ENCODE results near the gene WFIKKN2.
A peak's percentile ranks its signal among the peaks of the same experiment; 100 is the strongest.
"Not testable (repeated sequence)": the region's sequence is repeated elsewhere in the genome, so short reads cannot be mapped to it uniquely, and the experiment has no call there.

The WFIKKN2 gene

GRCh38 chr17:50835301-50836234, at the start of gene WFIKKN2:
WFIKKN2 (plus strand) TSS chr17:50835586; CDS start chr17:50835938, 352 bp downstream.
- DNase-seq: peak in 2 of 42 donors; percentile 15 to 26
- intact Hi-C loops (cut with DNase I): no loop called here

GRCh38 chr17:50785946-50786570, 49.3 kb upstream of the WFIKKN2 start:
- DNase-seq: peak in 23 of 42 donors; percentile 9 to 74 (median 35)
- intact Hi-C loops (cut with DNase I): loop anchor here (2.0 to 10.0 kb wide), 2 partner anchors 57 to 169 kb away; no protein-coding TSS in a partner anchor

- DNase-seq: no peak
Observed at GRCh38 chr17:50787106-50787505, 48.3 kb upstream of the WFIKKN2 start.

GRCh38 chr17:50790618-50791017, 44.8 kb upstream of the WFIKKN2 start:
- DNase-seq: no peak

More at GRCh38 chr17:50787106-50787505, 48.3 kb upstream of the WFIKKN2 start:
- intact Hi-C loops (cut with DNase I): loop anchor here (10.0 kb wide), 1 partner anchor 168 kb away; no protein-coding TSS in a partner anchor

GRCh38 chr17:50792132-50792531, 43.3 kb upstream of the WFIKKN2 start:
- no peak for DNase-seq
- intact Hi-C loops (cut with DNase I): no loop called here

More at GRCh38 chr17:50790618-50791017, 44.8 kb upstream of the WFIKKN2 start:
- intact Hi-C loops (cut with DNase I): no loop called here

GRCh38 chr17:50793007-50793406, 42.4 kb upstream of the WFIKKN2 start:
- DNase-seq: no peak
- intact Hi-C loops (cut with DNase I): no loop called here

- intact Hi-C loops (cut with DNase I): no loop called here
- no peak for DNase-seq
Observed at GRCh38 chr17:50794361-50794760, 41.0 kb upstream of the WFIKKN2 start.

GRCh38 chr17:50797135-50797810, 38.1 kb upstream of the WFIKKN2 start:
- intact Hi-C loops (cut with DNase I): no loop called here
- no peak for DNase-seq

- intact Hi-C loops (cut with DNase I): no loop called here
- no peak for DNase-seq
Observed at GRCh38 chr17:50798424-50799288, 36.7 kb upstream of the WFIKKN2 start.

- intact Hi-C loops (cut with DNase I): no loop called here
- DNase-seq: no peak
Observed at GRCh38 chr17:50799582-50799981, 35.8 kb upstream of the WFIKKN2 start.

- no peak for DNase-seq
- intact Hi-C loops (cut with DNase I): no loop called here
Observed at GRCh38 chr17:50800196-50800700, 35.1 kb upstream of the WFIKKN2 start.

GRCh38 chr17:50802609-50803571, 32.5 kb upstream of the WFIKKN2 start:
- intact Hi-C loops (cut with DNase I): no loop called here

GRCh38 chr17:50803676-50804075, 31.7 kb upstream of the WFIKKN2 start:
- DNase-seq: no peak
- intact Hi-C loops (cut with DNase I): no loop called here

More at GRCh38 chr17:50802609-50803571, 32.5 kb upstream of the WFIKKN2 start:
- DNase-seq: no peak

GRCh38 chr17:50804749-50805475, 30.5 kb upstream of the WFIKKN2 start:
- intact Hi-C loops (cut with DNase I); DNase-seq: not testable (repeated sequence)

- intact Hi-C loops (cut with DNase I): no loop called here
- no peak for DNase-seq
Observed at GRCh38 chr17:50805486-50805885, 29.9 kb upstream of the WFIKKN2 start.

GRCh38 chr17:50806141-50806643, 29.2 kb upstream of the WFIKKN2 start:
- intact Hi-C loops (cut with DNase I): no loop called here
- DNase-seq: no peak

Measured in head of caudate nucleus (tissue), 42 donors.